IMR-90 (cell line): ENCODE data around the gene TSPEAR. TPM values are rescaled to one million over a fixed set of nuclear protein-coding genes. Genes with fewer than 3 reads are reported as not detected.

Experiments used
- ATAC-seq: fragments of 200-7000 bp; cut with Tn5 transposase; 2 replicates; pipeline ENCODE4 v1.9.1; 2020; ENCODE audit warnings: low read depth, mild to moderate bottlenecking, moderate library complexity
- BruUV-seq: library from RNA; stranded (reverse); fragments of 400-500 nt; replicated peaks from 2 replicates; lab custom pipeline; 2021; lab: Mats Ljungman, UMichigan
- CTCF ChIA-PET: fragments of 300-600 bp; formaldehyde crosslinking; extraction: SDS; loops from one replicate; lab custom pipeline; 2021; ENCODE audit warnings: antibody characterized with exemption; lab: Yijun Ruan, JAX
- POLR2A ChIA-PET: fragments of 300-600 bp; sonication (Branson Sonifier 250); formaldehyde crosslinking; loops from one replicate; lab custom pipeline; 2022; ENCODE audit warnings: antibody characterized with exemption; ENCODE audit not compliant: unreplicated experiment; lab: Charles Lee
- DNase-seq: peaks from one replicate; pipeline ENCODE4 v3.0.0; 2013
- H2AFZ ChIP-seq: replicated peaks from 2 replicates; pipeline ENCODE3; 2013; ENCODE audit warnings: low read length, mild to moderate bottlenecking; ENCODE audit not compliant: poor library complexity
- H2AK5ac ChIP-seq: 2 replicates; pipeline ENCODE4 v1.6.1; 2013; ENCODE audit warnings: low read depth, low read length, inconsistent platforms
- H2AK9ac ChIP-seq: replicated peaks from 2 replicates; pipeline ENCODE3; 2013; ENCODE audit warnings: mild to moderate bottlenecking, low read depth, low read length, moderate library complexity; ENCODE audit not compliant: poor library complexity
- H2BK120ac ChIP-seq: 2 replicates; pipeline ENCODE4 v1.6.1; 2013; ENCODE audit warnings: low read depth, low read length, inconsistent platforms
- H2BK15ac ChIP-seq: 3 replicates; pipeline ENCODE4 v1.6.1; 2013; ENCODE audit warnings: low read depth, low read length, inconsistent platforms
- H2BK20ac ChIP-seq: 2 replicates; pipeline ENCODE4 v1.6.1; 2013; ENCODE audit warnings: low read depth, mild to moderate bottlenecking, inconsistent platforms, low read length, moderate library complexity
- H2BK5ac ChIP-seq: 2 replicates; pipeline ENCODE4 v1.6.1; 2013; ENCODE audit warnings: mild to moderate bottlenecking, low read depth, low read length, inconsistent platforms; ENCODE audit not compliant: poor library complexity, severe bottlenecking
- H3K14ac ChIP-seq: replicated peaks from 2 replicates; pipeline ENCODE4 v1.6.1; 2013; ENCODE audit warnings: low read depth, low read length, inconsistent platforms
- H3K18ac ChIP-seq: 2 replicates; pipeline ENCODE4 v1.6.1; 2013; ENCODE audit warnings: low read depth, low read length, control low read depth
- H3K23ac ChIP-seq: 2 replicates; pipeline ENCODE4 v1.6.1; 2013; ENCODE audit warnings: low read depth, low read length, inconsistent platforms
- H3K27ac ChIP-seq: 2 replicates; pipeline ENCODE4 v1.5.1; 2013; ENCODE audit warnings: mild to moderate bottlenecking, control low read depth, low read length; ENCODE audit not compliant: insufficient read depth
- H3K27me3 ChIP-seq: 2 replicates; pipeline ENCODE4 v1.6.1; 2013; ENCODE audit warnings: low read length; ENCODE audit not compliant: control insufficient read depth, insufficient read depth
- H3K36me3 ChIP-seq: 2 replicates; pipeline ENCODE4 v1.6.1; 2013; ENCODE audit warnings: low read length, mixed read lengths; ENCODE audit not compliant: control insufficient read depth, insufficient read depth
- H3K4ac ChIP-seq: 2 replicates; pipeline ENCODE4 v1.6.1; 2013; ENCODE audit warnings: low read depth, low read length, inconsistent platforms
- H3K4me1 ChIP-seq: 2 replicates; pipeline ENCODE4 v1.6.1; 2013; ENCODE audit warnings: low read length, mixed read lengths; ENCODE audit not compliant: control insufficient read depth, insufficient read depth
- H3K4me2 ChIP-seq: 2 replicates; pipeline ENCODE4 v1.6.1; 2013; ENCODE audit warnings: low read depth, mild to moderate bottlenecking, control low read depth, low read length, moderate library complexity
- H3K4me3 ChIP-seq: 2 replicates; pipeline ENCODE4 v1.5.1; 2013; ENCODE audit warnings: low read depth, mild to moderate bottlenecking, control low read depth, low read length, moderate library complexity; ENCODE audit not compliant: insufficient read depth
- H3K56ac ChIP-seq: 2 replicates; pipeline ENCODE4 v1.6.1; 2013; ENCODE audit warnings: low read length, inconsistent platforms; ENCODE audit not compliant: insufficient read depth; ENCODE audit errors: extremely low read depth
- H3K79me1 ChIP-seq, 2 experiments: 2 replicates each; pipeline ENCODE4 v1.6.1; 2013; ENCODE audit warnings: low read length in 2 of 2, inconsistent platforms in 1 of 2, low read depth in 1 of 2
- H3K9ac ChIP-seq: 2 replicates; pipeline ENCODE4 v1.6.1; 2013; ENCODE audit warnings: low read depth, low read length, control low read depth
- H3K9me1 ChIP-seq: 2 replicates; pipeline ENCODE4 v1.6.1; 2013; ENCODE audit warnings: low read length, inconsistent platforms; ENCODE audit not compliant: insufficient read depth
- H3K9me3 ChIP-seq: 2 replicates; pipeline ENCODE4 v1.6.1; 2013; ENCODE audit warnings: low read length; ENCODE audit not compliant: control insufficient read depth, insufficient read depth
- H4K20me1 ChIP-seq: 2 replicates; pipeline ENCODE4 v1.6.1; 2013; ENCODE audit warnings: low read length, inconsistent platforms; ENCODE audit not compliant: insufficient read depth
- H4K5ac ChIP-seq: 2 replicates; pipeline ENCODE4 v1.6.1; 2013; ENCODE audit warnings: mild to moderate bottlenecking, low read depth, low read length, control low read depth
- H4K8ac ChIP-seq, 2 experiments: 2 replicates each; pipeline ENCODE4 v1.6.1; 2013; ENCODE audit warnings: low read depth in 2 of 2, low read length in 2 of 2, control low read depth in 1 of 2, inconsistent platforms in 1 of 2
- H4K91ac ChIP-seq: 2 replicates; pipeline ENCODE4 v1.6.1; 2013; ENCODE audit warnings: low read depth, low read length, inconsistent platforms; ENCODE audit not compliant: insufficient read depth
- BHLHE40 ChIP-seq: fragments of 150-350 bp; IDR thresholded peaks from 2 replicates; pipeline ENCODE4 v1.6.1; 2016; ENCODE audit warnings: mild to moderate bottlenecking, low read depth, low read length
- MAFK ChIP-seq: IDR thresholded peaks from 2 replicates; pipeline ENCODE4 v1.6.1; 2012; ENCODE audit warnings: low read depth, low read length, improper control_type of control experiment
- MXI1 ChIP-seq: IDR thresholded peaks from 2 replicates; pipeline ENCODE4 v1.6.1; 2012; ENCODE audit warnings: low read depth, mild to moderate bottlenecking, low read length, moderate library complexity, borderline replicate concordance
- RAD21 ChIP-seq: IDR thresholded peaks from 2 replicates; pipeline ENCODE4 v1.6.1; 2012; ENCODE audit warnings: low read length, improper control_type of control experiment
- RCOR1 ChIP-seq: IDR thresholded peaks from 2 replicates; pipeline ENCODE4 v1.6.1; 2012; ENCODE audit warnings: mild to moderate bottlenecking, low read length, improper control_type of control experiment; ENCODE audit not compliant: insufficient replicate concordance
- WGBS, 2 experiments: methylation state at CpG; one replicate each; pipeline versions ENCODE4 v1.1.5 to v1.1.7; 2013; ENCODE audit warnings: missing lambda C conversion rate in 2 of 2; ENCODE audit not compliant: insufficient read length in 1 of 2; ENCODE audit errors: extremely low coverage in 2 of 2; 5-methylcytosine and 5-hydroxymethylcytosine counted together
- dilution Hi-C: fragments of 300-500 bp; cut with HindIII; formaldehyde crosslinking; loops from one replicate; pipeline ENCODE4 v1.14.3; 2018; ENCODE audit warnings: low sequenced_read_pairs; ENCODE audit not compliant: unreplicated experiment
- in situ Hi-C: fragments of 300-500 bp; cut with MboI; formaldehyde crosslinking; loops from 3 replicates; pipeline ENCODE4 v1.14.3; 2019; ENCODE audit warnings: low sequenced_read_pairs, inconsistent platforms, mixed read lengths
- intact Hi-C: fragments of 100-400 bp; cut with micrococcal nuclease; formaldehyde crosslinking; loops from 2 replicates; pipeline ENCODE4 v1.10.0; 2022
- polyA plus RNA-seq, 3 experiments: library from polyadenylated mRNA; depleted of rRNA; stranded (reverse); fragments of >200 nt; gene quantifications; 2 replicates each; pipeline ENCODE4 v1.2.3, GENCODE V29; 2012; ENCODE audit warnings: low replicate concordance in 1 of 3
- total RNA-seq: library from RNA; depleted of rRNA; stranded (reverse); fragments of >200 nt; gene quantifications from 2 replicates; pipeline ENCODE4 v1.2.3, GENCODE V29; 2012
- TF ChIP-seq, protein P1 (sequence below): fragments of 150-350 bp; IDR thresholded peaks from 2 replicates; pipeline ENCODE4 v1.6.1; 2016; ENCODE audit warnings: low read depth, mild to moderate bottlenecking, low read length, moderate library complexity, borderline replicate concordance

TSPEAR gene
- total and polyA plus RNA-seq, 2 of the 4 experiments (the other 2 are of a cell fraction) = not detected

DNA sequence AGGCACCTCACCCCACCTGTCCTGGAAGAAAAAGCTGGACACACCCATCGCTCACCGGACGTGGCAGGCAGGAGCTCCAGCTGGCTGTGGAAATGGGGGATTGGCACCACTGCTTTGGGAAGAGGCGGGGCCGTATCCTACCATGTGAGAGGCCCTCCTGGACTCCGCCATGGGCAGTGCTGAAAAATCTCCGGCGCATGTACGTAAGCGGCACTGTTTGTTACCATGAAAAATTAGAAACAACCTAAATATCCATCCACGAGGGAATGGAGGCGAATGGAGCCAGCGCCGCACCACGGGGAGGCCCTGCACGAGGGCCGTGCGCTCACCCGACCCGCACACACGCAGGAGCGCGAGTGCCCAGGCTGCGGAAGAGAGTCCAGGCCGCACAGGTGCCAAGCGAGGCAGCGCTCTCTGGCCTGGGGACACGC lies 96.4 kb downstream of the TSPEAR start:
- no peak overlapping the region for H3K56ac ChIP-seq
- ATAC-seq (no peak), DNase-seq (no peak)
- dilution Hi-C loops (no loop called here), in situ Hi-C loops (no loop called here), intact Hi-C loops (no loop called here)
- H4K5ac ChIP-seq = no peak overlapping the region
- H3K79me1 ChIP-seq = no peaks in the 10 kb centered on the region
- no peak overlapping the region for H3K14ac ChIP-seq
- no peaks in the 10 kb centered on the region for H3K4me1 ChIP-seq
- TF ChIP-seq MXI1 = no peak
- TF ChIP-seq BHLHE40 = no peak
- TF ChIP-seq, protein P1, sequence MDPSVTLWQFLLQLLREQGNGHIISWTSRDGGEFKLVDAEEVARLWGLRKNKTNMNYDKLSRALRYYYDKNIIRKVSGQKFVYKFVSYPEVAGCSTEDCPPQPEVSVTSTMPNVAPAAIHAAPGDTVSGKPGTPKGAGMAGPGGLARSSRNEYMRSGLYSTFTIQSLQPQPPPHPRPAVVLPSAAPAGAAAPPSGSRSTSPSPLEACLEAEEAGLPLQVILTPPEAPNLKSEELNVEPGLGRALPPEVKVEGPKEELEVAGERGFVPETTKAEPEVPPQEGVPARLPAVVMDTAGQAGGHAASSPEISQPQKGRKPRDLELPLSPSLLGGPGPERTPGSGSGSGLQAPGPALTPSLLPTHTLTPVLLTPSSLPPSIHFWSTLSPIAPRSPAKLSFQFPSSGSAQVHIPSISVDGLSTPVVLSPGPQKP = no peak
- no peak for TF ChIP-seq RAD21
- no peak for TF ChIP-seq RCOR1
- no peak for TF ChIP-seq MAFK
- H4K8ac ChIP-seq = no peak overlapping the region
- H2AK9ac ChIP-seq = no peak overlapping the region
- H3K18ac ChIP-seq = no peak overlapping the region
- no peak overlapping the region for H3K9ac ChIP-seq
- BruUV-seq = no TSS peak
- H3K4me3 ChIP-seq = no peak overlapping the region
- no peak overlapping the region for H3K23ac ChIP-seq
- peaks cover 3% of the 10 kb centered on the region; the same call in 1 of the 2 replicates for H3K27me3 ChIP-seq
- H3K27ac ChIP-seq = no peak overlapping the region
- H3K9me3 ChIP-seq = peaks cover 13% of the 10 kb centered on the region
- no peak overlapping the region for H3K4me2 ChIP-seq
- H4K20me1 ChIP-seq = no peaks in the 10 kb centered on the region
- H3K36me3 ChIP-seq = no peaks in the 10 kb centered on the region
- ChIA-PET CTCF (no interaction called here), POLR2A (no interaction called here)
- H4K91ac ChIP-seq = no peak overlapping the region
- WGBS, 2 experiments = 84% methylated on average over 15 of the region's 28 CpGs; no CpG with 5 or more reads in 1 of the 2 experiments
- H2BK5ac ChIP-seq = no peak overlapping the region
- H2BK15ac ChIP-seq = no peak overlapping the region
- no peaks in the 10 kb centered on the region for H3K9me1 ChIP-seq
- H2AFZ ChIP-seq = no peak overlapping the region
- H2BK20ac ChIP-seq = no peak overlapping the region
- H2BK120ac ChIP-seq = no peak overlapping the region
- no peak overlapping the region for H2AK5ac ChIP-seq
- H3K4ac ChIP-seq = no peak overlapping the region
